Activated CD4-positive, alpha-beta T cell treated with anti-CD3 and anti-CD28 coated beads, Interleukin-2, amount 50 U/mL, for 1 hour (primary cell): ENCODE measurements around the gene AUTS2.

Source experiments
- DNase-seq: peaks from one replicate; pipeline ENCODE4 v3.0.0-alpha.2; 2020

AUTS2 gene

DNA sequence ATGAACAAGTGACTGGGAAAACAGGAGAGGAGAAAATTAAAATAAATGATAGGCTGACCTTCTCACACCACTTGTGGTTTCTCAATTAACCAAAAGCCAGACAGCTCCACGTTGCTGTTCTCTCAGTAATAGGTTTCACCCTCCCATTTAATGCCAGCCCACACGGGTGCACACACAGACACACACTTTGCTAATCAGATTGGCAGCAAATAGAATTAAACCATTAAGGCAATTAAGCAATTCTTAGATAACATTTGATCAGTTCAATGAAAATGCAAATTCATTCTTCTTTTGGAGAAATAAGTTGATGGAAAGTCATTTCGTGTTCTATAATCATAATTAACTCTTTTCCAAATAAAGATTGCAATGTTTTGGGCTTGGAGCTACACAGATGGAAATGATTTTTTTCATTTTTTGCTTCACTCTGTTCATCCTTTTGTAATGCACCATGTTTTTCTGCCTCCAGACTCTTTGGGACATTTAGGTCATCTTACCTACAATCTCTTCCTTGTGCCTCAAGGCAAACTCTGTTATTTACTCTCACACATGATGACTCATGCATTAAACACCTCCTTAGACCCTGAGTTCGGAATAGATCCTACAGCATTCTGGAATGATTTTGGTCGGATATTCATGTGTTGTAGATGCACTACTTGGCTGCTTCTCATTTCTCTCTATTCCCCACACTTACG lies 700.7 kb downstream of the AUTS2 start:
- DNase-seq: no peak

DNA sequence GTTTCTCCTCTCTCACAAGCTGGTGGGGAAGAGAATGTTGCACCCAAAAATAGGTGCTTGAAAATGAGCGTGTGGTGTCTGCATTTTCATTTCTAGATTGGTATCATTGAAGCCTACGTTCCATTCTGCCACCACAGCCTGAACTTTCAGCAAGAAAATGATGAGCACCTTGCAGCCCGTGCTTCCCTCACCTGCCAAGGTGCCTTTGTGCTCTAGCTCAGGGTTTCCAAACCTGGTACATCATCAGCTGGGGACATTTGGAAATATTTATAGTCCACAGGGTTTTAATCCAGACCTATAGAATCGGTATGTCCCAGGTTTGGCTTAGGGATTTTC lies 701.2 kb downstream of the AUTS2 start:
- no peak for DNase-seq

DNA sequence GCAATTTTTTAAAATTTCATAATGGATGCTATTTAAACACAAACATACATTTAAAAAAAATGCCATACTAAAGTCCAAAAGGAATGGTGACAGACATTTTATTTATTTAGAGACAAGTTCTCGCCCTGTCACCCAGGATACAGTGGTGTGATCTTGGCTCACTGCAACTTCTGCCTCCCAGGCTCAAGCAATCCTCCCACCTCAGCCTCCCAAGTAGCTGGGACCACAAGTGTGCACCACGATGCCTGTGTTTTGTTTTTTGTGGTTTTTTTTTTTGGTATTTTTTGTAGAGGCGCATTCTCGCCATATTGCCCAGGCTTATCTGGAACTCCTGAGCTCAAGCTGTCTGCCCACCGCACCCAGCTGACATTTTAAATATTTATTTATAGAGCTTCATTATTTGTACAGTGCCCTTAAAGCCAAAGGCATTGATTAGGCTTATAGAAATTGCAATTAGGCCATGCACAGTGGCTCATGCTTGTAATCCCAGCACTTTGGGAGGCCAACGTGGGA lies 703.5 kb downstream of the AUTS2 start:
- DNase-seq: no peak

DNA sequence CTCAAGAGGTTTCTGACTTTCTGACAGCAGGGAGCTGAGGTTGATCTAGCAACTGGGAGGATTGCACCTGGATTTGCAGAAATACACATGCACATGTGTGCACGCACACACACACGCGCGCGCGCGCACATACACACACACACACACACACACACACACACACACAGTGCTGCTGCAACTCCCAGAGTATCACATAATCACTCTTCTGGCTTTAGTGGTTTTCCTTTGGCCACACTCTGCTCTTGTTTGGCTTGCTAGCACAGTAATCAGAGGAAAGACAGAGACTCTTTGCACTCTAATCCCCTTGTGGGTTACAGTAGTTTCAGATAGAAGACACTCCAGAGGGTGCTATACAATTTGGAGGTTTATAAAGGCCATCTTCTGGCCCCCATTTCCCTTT lies 705.0 kb downstream of the AUTS2 start:
- DNase-seq: no peak

DNA sequence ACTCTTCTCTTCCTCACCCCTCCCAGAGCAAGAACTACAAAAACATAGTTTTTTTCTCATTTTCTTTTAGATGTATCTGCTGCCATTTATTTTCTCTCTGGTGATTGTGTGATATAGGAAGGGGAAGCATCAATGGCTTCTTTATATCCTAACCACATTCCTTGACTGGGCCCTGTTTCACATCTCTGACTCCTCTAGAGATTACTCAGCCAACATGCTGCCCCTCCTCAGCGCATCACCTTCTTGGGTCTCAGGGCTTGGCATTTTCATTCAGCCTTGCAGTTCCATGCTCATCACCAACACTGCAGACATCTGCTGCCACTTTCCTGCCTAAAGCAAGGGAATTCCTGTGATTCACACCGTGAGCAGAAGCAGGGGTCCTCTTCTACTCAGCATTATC lies 705.5 kb downstream of the AUTS2 start:
- DNase-seq: no peak

DNA sequence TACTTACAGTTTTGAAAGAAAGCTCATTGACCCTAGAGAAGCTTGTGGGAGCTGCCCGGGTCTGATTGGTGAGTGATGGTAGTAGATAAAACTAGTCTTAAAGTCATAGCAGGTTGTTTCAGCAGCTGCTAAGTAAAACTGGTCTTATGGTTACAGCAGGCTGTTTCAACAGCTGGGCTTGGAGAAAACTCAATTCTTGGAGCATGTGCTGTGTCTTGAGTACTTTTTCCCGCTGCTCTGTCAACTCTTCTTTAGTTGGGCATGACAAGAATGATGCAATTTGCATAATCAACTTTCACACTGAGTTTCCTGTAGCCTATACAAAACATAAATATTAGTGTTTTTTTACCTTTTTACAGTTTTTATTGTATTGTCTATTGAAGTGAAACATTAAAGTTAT lies 707.9 kb downstream of the AUTS2 start:
- DNase-seq: no peak

DNA sequence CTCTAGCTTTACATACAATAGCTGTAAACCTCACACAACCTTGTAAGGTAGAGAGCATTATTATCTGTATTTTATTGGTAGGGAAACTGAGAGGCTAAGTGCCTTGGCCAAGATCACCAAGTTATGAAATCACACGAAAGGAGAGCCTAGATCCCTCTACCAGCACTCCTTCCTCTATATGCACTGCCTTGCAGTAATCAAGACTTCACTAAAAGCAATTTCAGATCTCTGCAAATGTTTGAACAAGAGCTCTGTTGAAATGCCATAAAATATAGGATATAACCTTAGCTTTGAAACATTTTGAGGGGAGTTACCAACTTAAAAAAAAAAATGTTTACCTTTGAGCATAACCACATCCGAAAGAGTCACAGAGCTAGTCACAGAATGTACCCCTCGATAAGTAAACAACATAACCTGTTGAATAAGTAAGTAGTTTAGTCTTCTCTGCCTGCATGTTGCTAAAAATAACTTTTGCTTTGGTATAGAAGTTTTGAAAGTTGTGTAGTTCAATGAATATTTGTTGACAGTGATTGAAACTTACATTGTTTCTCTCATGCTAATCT lies 709.4 kb downstream of the AUTS2 start:
- no peak for DNase-seq

DNA sequence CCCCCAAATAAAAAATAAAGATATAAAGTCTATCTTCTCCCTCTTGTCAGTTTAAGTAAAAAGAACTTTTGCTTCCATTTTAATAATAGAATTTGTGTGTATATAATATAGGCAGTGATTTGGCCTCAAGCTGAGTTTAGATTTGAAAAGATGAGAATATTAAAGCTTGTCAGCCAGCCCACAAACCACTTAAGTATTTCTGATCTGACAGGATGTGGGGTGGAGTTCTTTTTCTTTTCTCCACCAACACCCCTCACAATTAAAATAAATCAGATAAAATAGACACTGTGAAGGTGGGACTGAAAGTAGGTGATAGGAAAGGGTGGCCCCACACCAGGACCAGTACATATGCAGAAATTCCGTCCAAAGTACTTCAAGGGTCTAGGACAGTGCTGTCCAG lies 714.1 kb downstream of the AUTS2 start:
- no peak for DNase-seq

DNA sequence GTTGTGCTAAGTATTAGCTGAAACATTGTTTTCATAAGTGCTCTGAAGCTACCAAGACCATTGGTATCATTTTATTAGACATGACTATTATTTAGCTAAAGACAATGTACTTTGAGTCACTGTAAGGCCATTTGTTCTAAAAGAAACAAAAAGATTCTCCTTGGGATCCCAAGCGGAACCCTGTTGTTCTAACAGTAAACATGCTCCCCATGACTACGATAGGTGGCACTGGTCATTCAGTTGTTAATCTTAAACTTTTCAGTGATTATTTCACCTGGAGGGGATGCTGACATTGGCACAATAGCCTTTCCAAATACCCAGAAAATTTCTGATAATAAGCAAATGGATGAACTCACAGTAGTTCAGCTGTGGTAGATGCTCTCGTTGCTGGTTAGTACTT lies 715.0 kb downstream of the AUTS2 start:
- no peak for DNase-seq

DNA sequence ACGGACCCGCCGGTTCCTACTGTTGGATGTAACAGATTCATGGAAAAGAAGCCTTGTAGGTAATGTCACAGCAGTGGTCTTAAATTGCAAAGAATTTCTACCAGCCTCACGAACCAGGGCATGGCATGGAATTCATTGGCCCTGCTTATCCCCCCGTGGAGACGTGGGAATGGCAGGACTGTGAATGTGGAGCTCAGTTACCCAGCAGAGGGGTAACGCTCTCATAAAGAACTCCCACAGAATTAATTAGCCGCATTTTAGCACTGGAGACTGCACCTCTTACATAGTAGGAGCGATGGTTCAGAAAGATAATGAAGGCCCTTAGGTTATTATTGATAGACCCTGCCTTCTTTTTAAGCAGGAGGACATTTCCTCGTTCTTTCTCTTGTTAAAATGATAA lies 715.4 kb downstream of the AUTS2 start:
- no peak for DNase-seq

DNA sequence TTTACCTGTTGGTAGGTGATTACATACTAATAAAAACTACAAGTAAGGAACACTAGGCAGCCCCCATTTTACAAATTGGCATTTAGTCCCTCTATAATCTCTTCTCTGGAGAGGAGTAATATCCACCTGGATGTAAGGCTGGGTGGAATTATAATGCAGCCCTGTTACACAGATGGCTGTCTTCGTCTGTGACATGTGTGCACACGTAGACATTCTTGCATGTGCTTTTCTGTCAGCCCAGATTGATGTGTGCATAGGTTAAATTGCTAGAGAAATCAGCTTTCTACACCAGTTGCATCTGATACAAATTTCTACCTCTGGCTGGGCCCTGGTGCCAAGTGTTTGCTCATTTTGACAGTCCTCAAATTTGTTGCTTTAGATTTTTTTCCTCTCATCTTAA lies 715.9 kb downstream of the AUTS2 start:
- no peak for DNase-seq

DNA sequence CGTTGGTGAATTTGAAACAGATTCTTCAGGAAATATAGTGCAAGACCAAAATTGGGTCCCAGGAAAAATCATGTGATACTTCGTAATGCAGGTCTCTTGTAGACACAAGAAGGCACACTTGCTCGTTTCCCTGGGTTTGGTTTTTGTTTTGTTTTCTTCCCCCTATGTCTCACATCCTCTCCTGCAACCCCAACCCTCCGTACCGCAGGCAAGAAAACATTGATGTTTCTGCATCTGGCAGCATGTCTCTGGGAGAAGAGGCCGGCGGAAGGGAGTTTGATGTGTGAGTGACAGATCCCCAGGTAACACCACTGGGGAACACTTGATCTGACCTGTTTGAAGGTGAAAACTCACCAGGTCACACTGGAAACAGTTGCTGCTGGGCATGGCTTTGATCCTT lies 718.5 kb downstream of the AUTS2 start:
- peak; percentile 2 for DNase-seq

DNA sequence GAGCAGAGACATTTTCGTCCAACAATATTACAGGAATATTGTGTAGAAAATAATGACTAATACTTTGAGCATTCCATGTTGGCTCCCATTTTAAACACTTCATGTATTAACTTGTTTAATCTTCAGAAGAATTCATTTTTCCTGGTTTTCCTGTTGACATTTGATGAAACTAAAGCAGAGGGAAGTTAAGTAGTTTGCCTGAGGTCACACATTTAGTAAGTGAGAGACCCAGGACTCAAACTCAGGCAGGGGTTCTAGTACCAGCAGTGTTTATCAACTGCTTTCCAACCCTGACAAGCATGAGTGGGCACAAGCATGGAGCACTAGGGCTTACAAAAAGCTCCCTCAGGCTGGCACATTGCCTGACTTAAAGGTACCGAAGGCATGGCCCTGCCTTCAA lies 719.1 kb downstream of the AUTS2 start:
- no peak for DNase-seq

DNA sequence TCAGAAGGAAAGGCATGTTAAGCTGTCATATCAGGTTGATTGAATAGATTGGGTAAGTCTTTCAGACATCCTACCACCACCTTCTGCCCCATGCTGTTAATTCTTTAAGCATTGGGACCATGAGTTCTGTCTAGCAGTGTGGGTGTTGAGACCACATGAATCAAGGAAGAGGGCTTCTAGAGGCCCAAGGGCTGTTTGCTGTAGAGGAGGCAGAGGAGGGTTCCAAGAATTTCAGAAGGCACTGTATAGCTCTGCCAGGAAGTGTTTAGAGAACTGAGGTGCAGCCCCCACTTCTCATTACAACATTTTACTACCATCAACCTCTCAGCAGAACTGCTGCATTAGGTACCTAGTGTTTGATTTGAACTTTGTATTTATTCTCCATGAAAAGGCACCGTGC lies 720.2 kb downstream of the AUTS2 start:
- no peak for DNase-seq

DNA sequence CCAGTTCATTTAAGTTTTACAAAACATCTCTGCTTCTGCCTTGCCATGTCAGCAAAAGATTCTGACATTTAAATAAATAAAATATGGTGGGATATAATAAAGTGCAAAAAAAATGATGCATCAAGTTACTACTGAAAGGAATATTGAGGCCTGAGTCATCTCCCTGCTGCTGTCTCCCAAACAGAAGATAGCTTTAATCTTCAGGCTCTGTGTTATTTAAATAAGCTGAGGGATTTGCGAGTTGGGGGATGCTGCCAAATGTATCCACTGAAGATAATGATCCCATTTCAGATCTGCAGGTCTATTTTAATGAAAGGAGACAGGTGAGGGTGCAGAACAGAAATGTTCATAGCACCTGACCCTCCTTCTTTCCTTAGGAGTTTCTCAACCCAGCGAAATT lies 720.8 kb downstream of the AUTS2 start:
- DNase-seq: no peak

DNA sequence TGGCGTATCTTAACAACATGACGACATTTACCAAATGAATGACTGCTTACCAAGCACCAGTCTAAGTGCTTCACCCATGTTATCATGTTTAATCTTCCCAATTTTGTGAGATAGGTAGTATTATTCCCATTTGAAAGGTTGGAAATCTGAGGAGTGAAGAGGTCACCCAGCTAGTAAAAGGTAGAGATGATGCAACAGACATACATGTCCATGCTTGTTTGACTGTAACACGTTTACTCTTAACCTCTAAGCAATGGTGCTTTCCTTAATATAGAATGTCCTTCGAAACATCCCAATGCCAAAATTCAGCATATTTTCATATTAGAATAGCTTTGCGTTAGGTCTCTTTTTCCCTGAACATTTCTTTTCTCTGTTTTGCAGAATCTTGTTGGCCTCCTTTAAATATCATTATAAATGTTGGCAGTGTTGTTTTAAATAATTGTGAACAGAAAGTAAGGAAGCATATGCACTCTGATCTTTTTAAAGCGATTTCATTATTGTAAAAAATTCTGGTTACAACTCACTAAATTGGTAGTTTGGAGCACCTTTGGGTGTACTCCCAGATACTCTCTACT lies 722.8 kb downstream of the AUTS2 start:
- DNase-seq: no peak

DNA sequence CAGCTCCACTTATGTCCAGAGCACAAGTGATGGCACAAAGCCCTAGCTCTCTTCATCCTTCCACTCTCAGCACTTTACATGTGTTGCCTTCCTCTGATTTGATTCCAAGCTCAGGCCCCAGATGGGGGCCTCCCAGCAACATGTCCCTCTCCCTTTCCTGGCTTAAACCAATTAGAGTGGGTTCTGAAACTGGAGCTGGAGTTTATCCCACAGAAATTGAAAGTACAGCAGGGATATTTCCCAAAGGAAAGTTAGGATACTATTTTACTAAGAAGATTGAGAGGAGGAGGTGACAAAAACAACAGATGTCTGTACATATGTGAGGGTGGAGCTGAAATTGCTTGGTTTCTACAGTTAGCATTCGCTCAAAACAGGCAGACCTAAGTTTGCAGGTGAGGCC lies 724.6 kb downstream of the AUTS2 start:
- DNase-seq: no peak

DNA sequence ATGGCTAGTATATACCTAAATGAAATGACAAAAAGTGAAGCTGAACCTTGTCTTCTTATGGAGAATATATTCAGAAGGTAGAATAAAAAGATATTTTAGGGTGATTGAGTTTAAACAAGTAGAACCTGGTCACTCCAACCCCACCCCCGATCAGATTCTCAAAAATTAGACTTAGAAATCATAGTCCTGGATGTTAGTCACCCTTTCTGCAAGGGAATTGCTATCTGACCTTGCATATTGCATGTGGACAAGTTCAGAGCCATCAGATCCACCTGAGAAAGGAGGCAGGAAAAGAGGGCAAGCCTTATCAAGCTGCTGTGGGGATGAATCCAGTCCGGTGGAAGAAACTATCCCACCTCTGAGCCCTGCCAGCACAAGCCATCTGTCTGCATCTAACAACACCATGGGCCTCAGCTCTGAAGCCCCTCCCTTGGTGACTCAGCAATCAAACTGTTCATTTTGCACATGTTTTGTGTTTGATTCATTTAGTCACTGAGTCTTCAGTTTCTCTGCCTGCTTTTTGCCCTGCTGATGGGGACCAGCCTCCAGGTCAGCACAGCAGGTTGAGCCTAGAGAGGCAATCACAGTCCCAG lies 727.3 kb downstream of the AUTS2 start:
- no peak for DNase-seq

DNA sequence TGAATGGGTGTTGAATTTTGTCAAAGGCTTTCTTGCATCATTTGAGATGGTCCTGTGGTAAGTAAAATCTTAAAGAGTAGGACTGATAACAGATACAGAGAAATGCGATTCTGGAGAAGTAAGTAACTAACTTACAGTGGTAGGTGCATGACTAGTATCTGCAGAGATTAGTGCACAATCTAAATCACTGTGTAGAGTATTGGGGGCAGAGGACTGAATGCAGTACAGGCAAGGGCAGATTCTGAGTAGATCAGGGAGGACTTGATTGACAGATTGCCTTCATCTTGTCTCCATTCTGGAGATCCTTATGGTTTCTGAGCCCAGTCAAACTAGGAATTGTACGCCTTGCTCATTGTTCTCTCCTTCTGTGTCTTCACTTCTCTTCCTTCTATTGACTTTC lies 736.0 kb downstream of the AUTS2 start:
- DNase-seq: no peak

DNA sequence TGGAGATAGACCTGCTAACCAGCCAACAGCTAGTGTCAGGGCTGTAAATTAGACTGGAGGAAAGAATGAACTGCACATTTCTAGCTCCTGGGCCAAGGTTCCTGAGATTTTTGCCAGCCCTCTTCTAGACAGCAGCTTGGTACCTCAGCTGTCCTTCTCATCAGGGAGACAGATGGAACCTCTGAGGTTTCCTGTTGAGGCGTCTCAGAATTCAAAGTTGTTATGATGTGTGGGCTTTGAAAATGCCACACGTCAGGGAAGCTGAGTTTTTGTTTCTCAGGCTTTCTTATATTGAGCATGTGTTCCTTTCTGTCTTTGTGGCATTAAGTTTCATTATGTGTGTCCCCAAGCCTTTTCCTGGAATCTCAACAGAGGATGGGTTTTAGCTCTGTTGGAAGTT lies 736.6 kb downstream of the AUTS2 start:
- no peak for DNase-seq

DNA sequence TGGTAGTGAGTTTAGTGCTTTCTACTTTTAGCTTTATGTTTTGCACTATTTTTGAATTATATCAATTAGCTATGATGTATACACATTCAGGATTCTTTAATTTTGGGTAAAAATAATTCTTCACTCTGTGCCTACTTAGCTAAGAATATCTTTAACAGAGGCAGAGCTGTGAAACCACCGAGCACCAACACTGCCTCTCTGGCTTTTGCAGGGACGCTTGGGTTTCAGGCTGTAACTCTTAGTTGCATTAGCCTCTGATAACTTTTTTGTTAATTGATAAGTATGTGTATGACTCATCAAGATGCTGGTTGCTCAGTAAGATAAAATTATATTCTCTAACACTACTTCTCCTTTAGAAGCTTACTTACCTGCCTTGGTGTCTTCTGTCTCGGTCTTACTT lies 738.3 kb downstream of the AUTS2 start:
- no peak for DNase-seq

DNA sequence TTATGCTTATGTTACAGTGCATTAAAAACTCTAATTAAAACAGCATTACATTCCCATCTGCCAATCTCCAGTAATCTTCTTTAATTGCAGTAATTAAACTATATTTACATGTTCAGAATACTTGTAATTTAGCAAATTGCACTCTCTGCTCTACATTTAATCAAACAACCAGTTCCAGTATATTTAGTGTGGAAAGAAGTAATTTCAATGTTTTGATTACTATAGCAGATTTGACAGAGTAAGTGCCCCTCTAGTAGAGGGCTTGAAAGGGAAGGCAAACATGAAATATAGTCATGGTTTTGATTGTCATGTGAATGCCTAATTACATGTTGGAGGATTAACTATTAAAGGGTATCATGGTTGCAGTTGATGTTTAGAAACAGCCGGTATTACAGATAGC lies 739.7 kb downstream of the AUTS2 start:
- no peak for DNase-seq

DNA sequence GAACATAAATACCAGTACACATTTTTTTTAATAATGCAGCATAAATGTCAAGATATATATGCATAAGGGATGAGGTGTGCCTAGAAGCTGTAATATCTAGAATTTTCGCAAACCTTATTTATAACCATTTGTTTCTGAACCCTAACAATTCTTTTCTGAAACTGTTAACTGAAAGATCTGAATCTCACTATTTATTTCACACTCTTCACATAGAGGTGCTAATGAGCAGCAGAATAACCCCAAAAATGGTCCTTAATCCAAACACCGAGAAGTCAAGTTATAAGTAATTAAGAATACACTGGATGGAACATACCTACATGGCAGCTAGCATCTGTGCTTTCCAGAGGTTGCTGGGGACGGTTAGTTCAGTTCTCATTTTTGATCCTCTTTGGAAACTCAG lies 742.0 kb downstream of the AUTS2 start:
- DNase-seq: no peak

DNA sequence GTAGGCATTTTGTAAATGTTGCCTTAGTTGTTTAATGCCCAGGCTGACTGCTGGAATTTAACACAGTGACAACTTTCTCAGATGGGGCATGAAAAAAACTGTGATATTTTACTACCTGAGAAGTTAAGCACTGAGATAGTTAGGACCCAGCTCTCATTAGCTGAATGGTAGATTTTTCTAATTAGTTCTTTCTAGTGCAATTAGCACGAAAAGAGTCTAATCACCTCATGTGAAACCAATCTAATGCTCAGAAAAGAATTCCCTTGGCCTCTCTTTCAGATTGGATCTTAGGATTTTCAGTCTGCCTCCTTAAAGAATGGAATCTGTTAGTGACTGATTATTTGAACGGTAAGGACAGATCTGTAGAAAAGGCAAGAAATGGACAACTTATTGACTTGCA lies 743.2 kb downstream of the AUTS2 start:
- no peak for DNase-seq

DNA sequence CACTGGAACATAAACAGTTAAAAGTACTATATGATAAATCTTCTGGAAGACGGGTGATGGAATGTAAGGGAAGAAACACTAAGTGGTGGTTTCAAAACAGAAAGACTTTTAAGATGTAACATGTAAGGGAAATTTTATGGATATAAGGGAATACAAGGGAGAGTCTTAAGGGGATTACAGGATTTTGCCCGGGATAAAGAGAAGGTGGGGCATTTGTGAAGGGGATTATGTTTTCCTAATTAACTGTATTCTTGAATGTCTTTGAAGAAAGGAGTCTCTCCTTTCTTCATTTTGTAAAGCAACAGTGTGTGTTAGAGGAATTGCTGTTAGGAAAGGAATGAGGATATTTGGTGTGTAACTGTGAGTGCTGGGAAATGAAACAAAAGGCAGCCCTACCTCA lies 745.2 kb downstream of the AUTS2 start:
- DNase-seq: no peak
